ENCODE results near the gene MIOX.

The MIOX gene

GRCh38 chr22:50486561-50487289, at the start of gene MIOX:
Gene MIOX (plus strand): TSS chr22:50486859. CDS start chr22:50486898, 39 bp downstream.
- DNase-seq (ENCODE audit: low read depth in 2 of 2): no peak

- no peak for DNase-seq (ENCODE audit: low read depth in 2 of 2)
Measured at GRCh38 chr22:50437511-50438304, 49.0 kb upstream of the MIOX start.

- DNase-seq (ENCODE audit: low read depth in 2 of 2): no peak
Measured at GRCh38 chr22:50438305-50439275, 48.1 kb upstream of the MIOX start.

GRCh38 chr22:50439314-50439870, 47.3 kb upstream of the MIOX start:
- DNase-seq (ENCODE audit: low read depth in 2 of 2): no peak

GRCh38 chr22:50439871-50440331, 46.8 kb upstream of the MIOX start:
- no peak for DNase-seq (ENCODE audit: low read depth in 2 of 2)

- DNase-seq (ENCODE audit: low read depth in 2 of 2): no peak
Measured at GRCh38 chr22:50440544-50441249, 46.0 kb upstream of the MIOX start.

GRCh38 chr22:50441428-50441993, 45.1 kb upstream of the MIOX start:
- no peak for DNase-seq (ENCODE audit: low read depth in 2 of 2)

GRCh38 chr22:50443197-50443596, 43.5 kb upstream of the MIOX start:
- DNase-seq (ENCODE audit: low read depth in 2 of 2): no peak

GRCh38 chr22:50443801-50444625, 42.6 kb upstream of the MIOX start:
- no peak for DNase-seq (ENCODE audit: low read depth in 2 of 2)

GRCh38 chr22:50444663-50445062, 42.0 kb upstream of the MIOX start:
- DNase-seq (ENCODE audit: low read depth in 2 of 2): no peak

GRCh38 chr22:50445071-50445879, 41.4 kb upstream of the MIOX start:
- peak in 1 of 2 donors; percentile 13 for DNase-seq (ENCODE audit: low read depth in 2 of 2)

- DNase-seq (ENCODE audit: low read depth in 2 of 2): no peak
Measured at GRCh38 chr22:50445880-50446707, 40.6 kb upstream of the MIOX start.

GRCh38 chr22:50446708-50447575, 39.7 kb upstream of the MIOX start:
- no peak for DNase-seq (ENCODE audit: low read depth in 2 of 2)

- DNase-seq (ENCODE audit: low read depth in 2 of 2): no peak
Measured at GRCh38 chr22:50447576-50448551, 38.8 kb upstream of the MIOX start.

GRCh38 chr22:50452649-50453048, 34.0 kb upstream of the MIOX start:
- DNase-seq (ENCODE audit: low read depth in 2 of 2): no peak

Data from stimulated activated CD8-positive, alpha-beta memory T cell treated with anti-CD3 and anti-CD28 coated beads, Interleukin-7, amount 100 ng/mL, for 1 hour (primary cell).